ENCODE results near the gene ATP2B3. TPM values are rescaled to one million over a fixed set of nuclear protein-coding genes. Genes with fewer than 3 reads are reported as not detected.

ATP2B3 gene
- total RNA-seq, 1 experiment from 2014 or later: not detected

GRCh38 chrX:153611298-153612095, 94.1 kb downstream of the ATP2B3 start:
- TF ChIP-seq CTCF (IDR thresholded peaks at IDR 0.05; ENCODE audit: unreplicated experiment): no peak
- no peak overlapping the region for H3K27ac Mint-ChIP-seq (ENCODE audit: low read depth, unreplicated experiment)
- CTCF ChIA-PET: interaction anchor here (0.6 to 5.5 kb wide), 7 partner anchors 8 to 81 kb away, joined by 3 to 45 read pairs (median 3); no protein-coding TSS in a partner anchor
- DNase-seq (ENCODE audit: unreplicated experiment): no peak
- H3K27me3 Mint-ChIP-seq (ENCODE audit: insufficient read depth, unreplicated experiment): peaks cover 29% of the 10 kb centered on the region
- intact Hi-C loops (cut with micrococcal nuclease): no loop called here
- BruUV-seq (replicated peaks): no TSS peak
- no peaks in the 10 kb centered on the region for H3K36me3 Mint-ChIP-seq (ENCODE audit: insufficient read depth, unreplicated experiment)
- H3K9me3 Mint-ChIP-seq (ENCODE audit: unreplicated experiment): peaks cover 7% of the 10 kb centered on the region
- H3K4me1 Mint-ChIP-seq (ENCODE audit: insufficient read depth, unreplicated experiment): no peaks in the 10 kb centered on the region
- no peak overlapping the region for H3K4me3 Mint-ChIP-seq (ENCODE audit: unreplicated experiment)
- POLR2A ChIA-PET: interaction anchor here (1.0 kb wide), 1 partner anchor 12 kb away, joined by 3 read pairs; the partner anchor contains the start of gene CCNQ

GRCh38 chrX:153612413-153612812, 95.0 kb downstream of the ATP2B3 start:
- H3K4me3 Mint-ChIP-seq (ENCODE audit: unreplicated experiment): no peak overlapping the region
- no peak for TF ChIP-seq CTCF (IDR thresholded peaks at IDR 0.05; ENCODE audit: unreplicated experiment)
- no peak overlapping the region for H3K27ac Mint-ChIP-seq (ENCODE audit: low read depth, unreplicated experiment)
- no peaks in the 10 kb centered on the region for H3K4me1 Mint-ChIP-seq (ENCODE audit: insufficient read depth, unreplicated experiment)
- H3K9me3 Mint-ChIP-seq (ENCODE audit: unreplicated experiment): peaks cover 7% of the 10 kb centered on the region
- H3K27me3 Mint-ChIP-seq (ENCODE audit: insufficient read depth, unreplicated experiment): peaks cover 29% of the 10 kb centered on the region
- intact Hi-C loops (cut with micrococcal nuclease): no loop called here
- POLR2A ChIA-PET: no interaction called here
- no peaks in the 10 kb centered on the region for H3K36me3 Mint-ChIP-seq (ENCODE audit: insufficient read depth, unreplicated experiment)
- no TSS peak for BruUV-seq (replicated peaks)
- CTCF ChIA-PET: interaction anchor here (0.7 to 5.5 kb wide), 3 partner anchors 9 to 440 kb away, joined by 3 to 45 read pairs (median 4); no protein-coding TSS in a partner anchor
- no peak for DNase-seq (ENCODE audit: unreplicated experiment)

- no peak overlapping the region for H3K27ac Mint-ChIP-seq (ENCODE audit: low read depth, unreplicated experiment)
- H3K36me3 Mint-ChIP-seq (ENCODE audit: insufficient read depth, unreplicated experiment): no peaks in the 10 kb centered on the region
- ChIA-PET CTCF (interaction anchor here (0.7 kb wide), 1 partner anchor 46 kb away, joined by 3 read pairs; no protein-coding TSS in a partner anchor), POLR2A (interaction anchor here (0.7 kb wide), 1 partner anchor 72 kb away, joined by 3 read pairs; no protein-coding TSS in a partner anchor)
- no peaks in the 10 kb centered on the region for H3K4me1 Mint-ChIP-seq (ENCODE audit: insufficient read depth, unreplicated experiment)
- TF ChIP-seq CTCF (IDR thresholded peaks at IDR 0.05; ENCODE audit: unreplicated experiment): no peak
- no TSS peak for BruUV-seq (replicated peaks)
- intact Hi-C loops (cut with micrococcal nuclease): no loop called here
- peaks cover 43% of the 10 kb centered on the region for H3K27me3 Mint-ChIP-seq (ENCODE audit: insufficient read depth, unreplicated experiment)
- H3K9me3 Mint-ChIP-seq (ENCODE audit: unreplicated experiment): peaks cover 7% of the 10 kb centered on the region
- no peak overlapping the region for H3K4me3 Mint-ChIP-seq (ENCODE audit: unreplicated experiment)
- DNase-seq (ENCODE audit: unreplicated experiment): no peak
Observed at GRCh38 chrX:153614818-153615217, 97.4 kb downstream of the ATP2B3 start.

GRCh38 chrX:153620576-153620975, 103.1 kb downstream of the ATP2B3 start:
- H3K36me3 Mint-ChIP-seq (ENCODE audit: insufficient read depth, unreplicated experiment): peaks cover 6% of the 10 kb centered on the region
- POLR2A ChIA-PET: no interaction called here
- BruUV-seq (replicated peaks): no TSS peak
- no peak for TF ChIP-seq CTCF (IDR thresholded peaks at IDR 0.05; ENCODE audit: unreplicated experiment)
- H3K27me3 Mint-ChIP-seq (ENCODE audit: insufficient read depth, unreplicated experiment): peaks cover 29% of the 10 kb centered on the region
- CTCF ChIA-PET: interaction anchor here (2.2 kb wide), 1 partner anchor 11 kb away, joined by 9 read pairs; no protein-coding TSS in a partner anchor
- intact Hi-C loops (cut with micrococcal nuclease): no loop called here
- H3K4me1 Mint-ChIP-seq (ENCODE audit: insufficient read depth, unreplicated experiment): no peaks in the 10 kb centered on the region
- no peaks in the 10 kb centered on the region for H3K9me3 Mint-ChIP-seq (ENCODE audit: unreplicated experiment)
- DNase-seq (ENCODE audit: unreplicated experiment): no peak
- H3K4me3 Mint-ChIP-seq (ENCODE audit: unreplicated experiment): no peak overlapping the region
- H3K27ac Mint-ChIP-seq (ENCODE audit: low read depth, unreplicated experiment): no peak overlapping the region
